ENCODE measurements around the gene CDH13.

DNA sequence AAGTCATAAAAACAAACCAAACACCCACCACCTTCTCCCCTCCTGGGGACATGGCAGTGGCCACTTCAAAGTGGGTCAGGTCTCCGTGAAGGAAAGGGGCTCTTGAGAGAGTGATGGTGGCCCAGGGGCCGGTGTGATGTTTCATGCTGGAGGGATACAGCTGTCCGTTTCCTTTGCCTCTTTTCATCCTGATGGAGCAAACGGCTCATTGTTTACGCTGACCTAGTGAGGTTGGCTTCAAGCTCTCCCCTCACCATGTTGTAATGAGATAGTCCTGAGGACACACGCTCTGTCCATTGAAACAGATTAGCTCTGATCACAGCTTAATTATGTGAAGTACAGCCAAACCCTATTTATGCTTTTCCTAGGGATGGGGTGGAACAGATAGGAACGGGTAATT is 34.2 kb downstream of the CDH13 start:
- TF ChIP-seq, protein P1, sequence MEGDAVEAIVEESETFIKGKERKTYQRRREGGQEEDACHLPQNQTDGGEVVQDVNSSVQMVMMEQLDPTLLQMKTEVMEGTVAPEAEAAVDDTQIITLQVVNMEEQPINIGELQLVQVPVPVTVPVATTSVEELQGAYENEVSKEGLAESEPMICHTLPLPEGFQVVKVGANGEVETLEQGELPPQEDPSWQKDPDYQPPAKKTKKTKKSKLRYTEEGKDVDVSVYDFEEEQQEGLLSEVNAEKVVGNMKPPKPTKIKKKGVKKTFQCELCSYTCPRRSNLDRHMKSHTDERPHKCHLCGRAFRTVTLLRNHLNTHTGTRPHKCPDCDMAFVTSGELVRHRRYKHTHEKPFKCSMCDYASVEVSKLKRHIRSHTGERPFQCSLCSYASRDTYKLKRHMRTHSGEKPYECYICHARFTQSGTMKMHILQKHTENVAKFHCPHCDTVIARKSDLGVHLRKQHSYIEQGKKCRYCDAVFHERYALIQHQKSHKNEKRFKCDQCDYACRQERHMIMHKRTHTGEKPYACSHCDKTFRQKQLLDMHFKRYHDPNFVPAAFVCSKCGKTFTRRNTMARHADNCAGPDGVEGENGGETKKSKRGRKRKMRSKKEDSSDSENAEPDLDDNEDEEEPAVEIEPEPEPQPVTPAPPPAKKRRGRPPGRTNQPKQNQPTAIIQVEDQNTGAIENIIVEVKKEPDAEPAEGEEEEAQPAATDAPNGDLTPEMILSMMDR (IDR thresholded peaks at IDR 0.05), result no peak
- no peak for TF ChIP-seq EP300 (IDR thresholded peaks at IDR 0.05)
